H1 (cell line): ENCODE results near the gene CXCL14. TPM values are rescaled to one million over a fixed set of nuclear protein-coding genes. Genes with fewer than 3 reads are reported as not detected.
A peak's percentile ranks its signal among the peaks of the same experiment; 100 is the strongest.

Experiments used
- CTCF ChIA-PET: fragments of 300-600 bp; sonication (Branson Sonifier 250); formaldehyde crosslinking; loops from one replicate; lab custom pipeline; 2021; ENCODE audit not compliant: partially characterized antibody; lab: Charles Lee
- POLR2A ChIA-PET: fragments of 300-600 bp; sonication (Branson Sonifier 250); formaldehyde crosslinking; loops from one replicate; lab custom pipeline; 2021; ENCODE audit warnings: inconsistent platforms; ENCODE audit not compliant: partially characterized antibody; lab: Charles Lee
- DNase-seq, 2 experiments: peaks; one replicate each; pipeline versions ENCODE4 v3.0.0 to v3.0.0-alpha.2; 2010 to 2022; ENCODE audit warnings: low spot score in 2 of 2, low read depth in 1 of 2, mixed read lengths in 1 of 2
- FAIRE-seq: peaks from 2 replicates; lab custom pipeline; 2011; peaks lifted over from hg19 to GRCh38; lab: Jason Lieb, UNC
- H2AFZ ChIP-seq: 2 replicates; pipeline ENCODE4 v1.8.1; 2012; ENCODE audit warnings: low read length, inconsistent platforms
- H2AK5ac ChIP-seq: 2 replicates; pipeline ENCODE4 v1.6.1; 2013; ENCODE audit warnings: low read depth, low read length
- H2BK120ac ChIP-seq: replicated peaks from 2 replicates; pipeline ENCODE3; 2013; ENCODE audit warnings: low read depth, low read length, inconsistent platforms
- H2BK12ac ChIP-seq: 2 replicates; pipeline ENCODE4 v1.6.1; 2013; ENCODE audit warnings: low read depth, low read length
- H2BK15ac ChIP-seq: 2 replicates; pipeline ENCODE4 v1.6.1; 2013; ENCODE audit warnings: low read length
- H2BK20ac ChIP-seq: 2 replicates; pipeline ENCODE4 v1.6.1; 2013; ENCODE audit warnings: low read length
- H2BK5ac ChIP-seq: 2 replicates; pipeline ENCODE4 v1.6.1; 2013; ENCODE audit warnings: low read depth, low read length
- H3K14ac ChIP-seq: 2 replicates; pipeline ENCODE4 v1.6.1; 2013; ENCODE audit warnings: inconsistent platforms; ENCODE audit not compliant: insufficient read length
- H3K18ac ChIP-seq: 2 replicates; pipeline ENCODE4 v1.6.1; 2013; ENCODE audit warnings: low read length; ENCODE audit errors: extremely low read depth
- H3K23ac ChIP-seq: 2 replicates; pipeline ENCODE4 v1.6.1; 2013; ENCODE audit warnings: inconsistent platforms; ENCODE audit not compliant: insufficient read length
- H3K23me2 ChIP-seq: 2 replicates; pipeline ENCODE4 v1.6.1; 2013; ENCODE audit warnings: low read depth, low read length
- H3K27ac ChIP-seq: 2 replicates; pipeline ENCODE4 v1.6.1; 2011; ENCODE audit warnings: low read depth, low read length, inconsistent platforms
- H3K27me3 ChIP-seq, 4 experiments: replicated peaks in 1 of 4; 1 replicate in 1 of 4; 2 replicates in 3 of 4; pipeline versions ENCODE4 v1.6.1 to v1.8.1; 2011 to 2013; ENCODE audit warnings: low read length in 3 of 4, mild to moderate bottlenecking in 3 of 4, inconsistent platforms in 2 of 4, mixed read lengths in 2 of 4, moderate library complexity in 1 of 4; ENCODE audit not compliant: control insufficient read depth in 3 of 4, insufficient read depth in 3 of 4; ENCODE audit errors: extremely low read depth in 1 of 4
- H3K36me3 ChIP-seq, 4 experiments: 2 replicates each; pipeline versions ENCODE4 v1.6.1 to v1.8.1; 2011 to 2013; ENCODE audit warnings: mild to moderate bottlenecking in 4 of 4, low read length in 3 of 4, moderate library complexity in 2 of 4, control low read depth in 1 of 4, inconsistent platforms in 1 of 4; ENCODE audit not compliant: insufficient read depth in 4 of 4, control insufficient read depth in 2 of 4
- H3K4ac ChIP-seq: replicated peaks from 2 replicates; pipeline ENCODE3; 2013; ENCODE audit warnings: low read length, low read depth, mixed read lengths, inconsistent platforms; ENCODE audit not compliant: insufficient read length
- H3K4me1 ChIP-seq, 4 experiments: replicated peaks in 1 of 4; 1 replicate in 1 of 4; 2 replicates in 3 of 4; pipeline versions ENCODE4 v1.6.1 to v1.8.1; 2011 to 2013; ENCODE audit warnings: low read length in 3 of 4, inconsistent platforms in 2 of 4, mixed read lengths in 1 of 4; ENCODE audit not compliant: insufficient read depth in 4 of 4, control insufficient read depth in 3 of 4
- H3K4me2 ChIP-seq, 2 experiments: 2 replicates each; pipeline versions ENCODE4 v1.6.1 to v1.8.1; 2011 to 2013; ENCODE audit warnings: low read depth in 2 of 2, low read length in 2 of 2, control low read depth in 1 of 2, inconsistent platforms in 1 of 2, mild to moderate bottlenecking in 1 of 2; ENCODE audit not compliant: insufficient read depth in 1 of 2
- H3K4me3 ChIP-seq, 4 experiments: fragments of 200-600, 300-600 bp in 1 of 4; sonication (generic), shearing (Covaris generic), sonication (Bioruptor Twin) in 1 of 4; 2 replicates each; pipeline versions ENCODE4 v1.5.1 to v1.8.1; 2011 to 2016; ENCODE audit warnings: low read length in 4 of 4, low read depth in 3 of 4, control low read depth in 2 of 4, inconsistent platforms in 2 of 4, mild to moderate bottlenecking in 2 of 4, mixed read lengths in 1 of 4, moderate library complexity in 1 of 4; ENCODE audit not compliant: insufficient read depth in 2 of 4; ENCODE audit errors: extremely low read depth in 1 of 4
- H3K56ac ChIP-seq: replicated peaks from 2 replicates; pipeline ENCODE3; 2013; ENCODE audit warnings: low read depth, mild to moderate bottlenecking, mixed read lengths, low read length, inconsistent platforms; ENCODE audit not compliant: insufficient read length
- H3K79me1 ChIP-seq: 2 replicates; pipeline ENCODE4 v1.6.1; 2013; ENCODE audit warnings: low read depth, low read length, control low read depth
- H3K79me2 ChIP-seq, 2 experiments: 2 replicates each; pipeline versions ENCODE4 v1.6.1 to v1.8.1; 2012 to 2013; ENCODE audit warnings: low read length in 2 of 2, mild to moderate bottlenecking in 2 of 2, inconsistent platforms in 1 of 2; ENCODE audit not compliant: insufficient read depth in 2 of 2, control insufficient read depth in 1 of 2
- H3K9ac ChIP-seq, 4 experiments: replicated peaks in 1 of 4; 1 replicate in 1 of 4; 2 replicates in 3 of 4; pipeline versions ENCODE4 v1.6.1 to v1.8.1; 2011 to 2013; ENCODE audit warnings: low read depth in 3 of 4, low read length in 3 of 4, control low read depth in 2 of 4, mild to moderate bottlenecking in 2 of 4, moderate library complexity in 2 of 4, inconsistent platforms in 1 of 4; ENCODE audit errors: extremely low read depth in 1 of 4
- H3K9me3 ChIP-seq, 2 experiments: 2 replicates each; pipeline versions ENCODE4 v1.6.1 to v1.8.1; 2012 to 2013; ENCODE audit warnings: mild to moderate bottlenecking in 2 of 2, moderate library complexity in 2 of 2, control low read depth in 1 of 2, inconsistent platforms in 1 of 2, low read depth in 1 of 2, low read length in 1 of 2, mixed read lengths in 1 of 2; ENCODE audit not compliant: insufficient read depth in 2 of 2
- H4K20me1 ChIP-seq, 2 experiments: replicated peaks in 1 of 2; 2 replicates each; pipeline versions ENCODE3 to v1.8.1; 2011 to 2013; ENCODE audit warnings: inconsistent platforms in 2 of 2, low read length in 2 of 2, mild to moderate bottlenecking in 1 of 2; ENCODE audit not compliant: insufficient read depth in 2 of 2, control insufficient read depth in 1 of 2
- H4K5ac ChIP-seq: 2 replicates; pipeline ENCODE4 v1.6.1; 2013; ENCODE audit warnings: low read length, low read depth, mixed read lengths, inconsistent platforms; ENCODE audit not compliant: insufficient read length
- H4K8ac ChIP-seq: 2 replicates; pipeline ENCODE4 v1.8.0; 2013; ENCODE audit warnings: mild to moderate bottlenecking, moderate library complexity, low read length, inconsistent platforms; ENCODE audit not compliant: insufficient read depth; ENCODE audit errors: extremely low read depth
- H4K91ac ChIP-seq: replicated peaks from 2 replicates; pipeline ENCODE3; 2013; ENCODE audit warnings: low read length, mixed read lengths, inconsistent platforms; ENCODE audit not compliant: insufficient read length
- CREB1 ChIP-seq: IDR thresholded peaks from 2 replicates; pipeline ENCODE4 v1.6.1; 2012; ENCODE audit warnings: inconsistent platforms
- WGBS, 2 experiments: shearing (Covaris generic) in 1 of 2; methylation state at CpG; one replicate each; pipeline versions ENCODE4 v1.1.6 to v1.1.7; 2013 to 2015; ENCODE audit warnings: low lambda C conversion rate in 2 of 2, mixed read lengths in 2 of 2, inconsistent platforms in 1 of 2, low coverage in 1 of 2, missing lambda C conversion rate in 1 of 2; ENCODE audit not compliant: insufficient replicate concordance in 2 of 2, insufficient coverage in 1 of 2, insufficient read length in 1 of 2; ENCODE audit errors: extremely low coverage in 1 of 2, missing lambda C conversion rate in 1 of 2; 5-methylcytosine and 5-hydroxymethylcytosine counted together
- polyA plus RNA-seq, 7 experiments: library from polyadenylated mRNA; depleted of rRNA in 3 of 7; stranded (reverse) in 5 of 7; unstranded in 2 of 7; fragments of >200 nt in 5 of 7; fragments of 200-250 nt in 2 of 7; gene quantifications; 1 replicate in 5 of 7; 2 replicates in 1 of 7; 4 replicates in 1 of 7; pipeline versions ENCODE4 v1.2.1 to v1.2.3, GENCODE V29; 2011 to 2013; ENCODE audit warnings: missing spikeins in 2 of 7, mixed read lengths in 2 of 7
- total RNA-seq: library from RNA; stranded (reverse); fragmentation: NEBNext Ultra II Directional; extraction: Animal tissue kit (Norgen Biotek cat#: 25700); gene quantifications from 2 replicates; pipeline ENCODE4 v1.2.1, GENCODE V29; 2021

CXCL14 gene
- total and polyA plus RNA-seq, 2 of the 8 experiments (the other 6 are each of a cell fraction or from before 2014, with no cell fraction given) = 1.5 to 1.8 TPM

- no peak for TF ChIP-seq CREB1
- Histone ChIP-seq H3K14ac (no peak overlapping the region), H4K20me1 (no peaks in the 10 kb centered on the region), H3K23ac (no peak overlapping the region), H3K18ac (no peak overlapping the region), H3K4me2 (no peak overlapping the region), H3K9me3 (no peaks in the 10 kb centered on the region), H3K56ac (no peak overlapping the region), H3K27ac (no peak overlapping the region), H3K4ac (no peak overlapping the region), H3K23me2 (no peaks in the 10 kb centered on the region), H4K8ac (no peak overlapping the region), H3K9ac (no peak overlapping the region), H2BK12ac (no peak overlapping the region), H2AFZ (0 out of 2 replicates have a peak overlapping the region, but pooled peaks have one; percentile 16), H2AK5ac (no peak overlapping the region), H2BK5ac (no peak overlapping the region), H2BK120ac (no peak overlapping the region), H3K79me1 (no peaks in the 10 kb centered on the region), H3K27me3 (peaks cover 0 to 1% (median 0%) of the 10 kb centered on the region in 4 experiments; a peak in 2 of 7 replicates), H3K4me3 (no peak overlapping the region), H4K5ac (no peak overlapping the region), H3K36me3 (no peaks in the 10 kb centered on the region), H3K79me2 (no peaks in the 10 kb centered on the region), H2BK20ac (no peak overlapping the region), H4K91ac (no peak overlapping the region), H3K4me1 (peaks cover 0 to 21% (median 9%) of the 10 kb centered on the region in 4 experiments; a peak in 5 of 7 replicates), H2BK15ac (no peak overlapping the region)
- ChIA-PET CTCF (interaction anchor here (0.5 to 20.6 kb wide), 27 partner anchors 10 to 328 kb away, joined by 3 to 547 read pairs (median 6); partner anchors contain the start of genes CXCL14, IL9 and SLC25A48), POLR2A (interaction anchor here (1.6 kb wide), 1 partner anchor 165 kb away, joined by 4 read pairs; no protein-coding TSS in a partner anchor)
- WGBS, 2 experiments = 74% methylated on average over 4 of the region's 4 CpGs; no CpG with 5 or more reads in 1 of the 2 experiments
- no peak for DNase-seq
- no peak for FAIRE-seq
These were observed 11.1 kb downstream of the CXCL14 start for GRCh38 chr5:135567661-135568060.
